Sigmoid colon (tissue), 4 donors: ENCODE measurements around the gene KRT82.

Source experiments
- CTCF ChIP-seq, 4 experiments: fragments of 450-650 bp in 3 of 4; fragments of 200-600 bp in 1 of 4; IDR thresholded peaks; one replicate each; pipeline ENCODE4 v1.5.1; 2016 to 2019; ENCODE audit warnings: antibody characterized with exemption in 4 of 4, mild to moderate bottlenecking in 3 of 4, moderate library complexity in 2 of 4
- EP300 ChIP-seq, 4 donors: sonication (generic); formaldehyde crosslinking; IDR thresholded peaks; one replicate each; pipeline ENCODE4 v1.6.1; 2017; ENCODE audit warnings: antibody characterized with exemption in 4 of 4
- POLR2A ChIP-seq, 2 donors: fragments of 450-650 bp; IDR thresholded peaks; one replicate each; pipeline ENCODE4 v1.6.1; 2016; ENCODE audit warnings: antibody characterized with exemption in 2 of 2, mild to moderate bottlenecking in 2 of 2, moderate library complexity in 2 of 2

DNA sequence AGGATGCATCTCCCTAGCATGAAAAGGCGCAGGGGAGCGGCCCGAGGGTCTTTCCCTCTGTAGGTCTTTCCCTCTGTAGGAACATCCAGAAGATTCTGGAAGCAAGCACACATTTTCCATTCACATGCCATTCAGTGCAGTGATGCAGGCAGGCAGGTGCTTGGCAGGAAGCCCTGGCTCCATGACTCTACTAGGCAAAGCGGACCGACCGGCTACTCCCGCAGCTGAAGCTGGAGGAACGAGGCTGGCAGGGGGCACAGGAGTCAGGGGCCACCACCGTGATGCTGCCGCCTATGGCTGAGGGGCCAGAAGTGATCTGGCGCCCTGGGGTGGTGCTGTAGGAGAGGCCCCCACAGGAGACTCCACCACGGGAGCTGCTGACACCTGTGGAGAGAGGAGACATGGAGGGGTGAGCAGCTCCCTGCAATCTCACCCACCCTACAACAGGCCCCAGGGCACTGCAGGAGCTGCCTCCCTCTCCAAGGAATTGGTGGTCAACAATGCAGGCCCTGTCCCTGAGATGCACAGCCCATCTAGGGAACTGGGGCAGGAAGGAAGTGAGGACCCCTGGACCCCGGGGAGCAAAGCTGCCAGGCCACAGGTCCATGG is 45.4 kb downstream of the KRT82 start:
- TF ChIP-seq CTCF (IDR thresholded peaks at IDR 0.05) (no peak), POLR2A (IDR thresholded peaks at IDR 0.05) (no peak), EP300 (IDR thresholded peaks at IDR 0.05) (no peak)
